Measurements from ENCODE around the gene MRPL34. TPM values are rescaled to one million over a fixed set of nuclear protein-coding genes. Genes with fewer than 3 reads are reported as not detected.

The MRPL34 gene
- total RNA-seq, 3 donors from 2014 or later = 88.5 to 139 (median 98.0) TPM

DNA sequence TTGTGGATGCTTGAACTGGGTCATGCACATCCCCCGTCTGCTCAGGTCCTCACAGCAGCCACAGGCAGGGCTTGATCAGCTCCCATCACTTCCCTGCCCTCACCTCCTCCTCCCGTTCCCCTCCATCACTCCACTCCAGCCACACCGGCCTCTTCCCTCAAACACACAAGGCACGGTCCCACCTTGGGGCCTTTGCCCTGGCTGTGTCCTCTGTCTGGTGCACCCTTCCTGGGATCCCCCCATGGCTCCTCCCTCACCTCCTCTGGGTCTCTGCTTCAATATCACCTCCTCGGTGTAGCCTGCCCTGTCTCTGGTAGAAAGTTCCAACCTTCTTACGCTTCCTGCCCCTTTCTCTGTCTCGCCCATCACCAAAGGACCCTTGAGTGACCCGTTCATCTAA is 47.7 kb downstream of the MRPL34 start:
- H3K4me3 ChIP-seq = no peak overlapping the region
- TF ChIP-seq, protein P1, sequence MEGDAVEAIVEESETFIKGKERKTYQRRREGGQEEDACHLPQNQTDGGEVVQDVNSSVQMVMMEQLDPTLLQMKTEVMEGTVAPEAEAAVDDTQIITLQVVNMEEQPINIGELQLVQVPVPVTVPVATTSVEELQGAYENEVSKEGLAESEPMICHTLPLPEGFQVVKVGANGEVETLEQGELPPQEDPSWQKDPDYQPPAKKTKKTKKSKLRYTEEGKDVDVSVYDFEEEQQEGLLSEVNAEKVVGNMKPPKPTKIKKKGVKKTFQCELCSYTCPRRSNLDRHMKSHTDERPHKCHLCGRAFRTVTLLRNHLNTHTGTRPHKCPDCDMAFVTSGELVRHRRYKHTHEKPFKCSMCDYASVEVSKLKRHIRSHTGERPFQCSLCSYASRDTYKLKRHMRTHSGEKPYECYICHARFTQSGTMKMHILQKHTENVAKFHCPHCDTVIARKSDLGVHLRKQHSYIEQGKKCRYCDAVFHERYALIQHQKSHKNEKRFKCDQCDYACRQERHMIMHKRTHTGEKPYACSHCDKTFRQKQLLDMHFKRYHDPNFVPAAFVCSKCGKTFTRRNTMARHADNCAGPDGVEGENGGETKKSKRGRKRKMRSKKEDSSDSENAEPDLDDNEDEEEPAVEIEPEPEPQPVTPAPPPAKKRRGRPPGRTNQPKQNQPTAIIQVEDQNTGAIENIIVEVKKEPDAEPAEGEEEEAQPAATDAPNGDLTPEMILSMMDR (IDR thresholded peaks at IDR 0.05) = no peak
- TF ChIP-seq POLR2AphosphoS5 (IDR thresholded peaks at IDR 0.05) (no peak), POLR2A (IDR thresholded peaks at IDR 0.05) (no peak)
- no peaks in the 10 kb centered on the region for H3K9me3 ChIP-seq
- H3K27me3 ChIP-seq = no peaks in the 10 kb centered on the region
- H3K4me1 ChIP-seq = no peaks in the 10 kb centered on the region
- H3K36me3 ChIP-seq = no peaks in the 10 kb centered on the region
- intact Hi-C loops (cut with DNase I; ENCODE audit: low total_unique reads) = no loop called here
- H3K27ac ChIP-seq = peak overlapping the region in 1 of 2 donors; percentile 38
- DNase-seq (ENCODE audit: low spot score in 2 of 2) = no peak

Other genes with a start within 250 kb of the MRPL34 start
- gene HAUS8, start 230.4 kb upstream of the MRPL34 start, total RNA-seq = 1 to 10 TPM; 5.6 to 6.7 (median 5.8) TPM
- 10 to 100 TPM; 76.0 to 79.5 (median 77.4) TPM for gene MYO9B, start 230.1 kb upstream of the MRPL34 start, total RNA-seq
- 10 to 100 TPM; 15.5 to 29.0 (median 27.5) TPM for gene USE1, start 90.5 kb upstream of the MRPL34 start, total RNA-seq
- 10 to 100 TPM in 1 of 3 donors, 1 to 10 TPM in 2; 8.8 to 13.8 (median 9.4) TPM for gene OCEL1, start 79.6 kb upstream of the MRPL34 start, total RNA-seq
- 10 to 100 TPM; 23.2 to 52.4 (median 34.7) TPM for gene NR2F6, start 60.0 kb upstream of the MRPL34 start, total RNA-seq
- 1 to 10 TPM; 5.8 to 8.8 (median 7.0) TPM for gene USHBP1, start 41.1 kb upstream of the MRPL34 start, total RNA-seq
- gene BABAM1, start 38.4 kb upstream of the MRPL34 start, total RNA-seq = 10 to 100 TPM; 48.5 to 65.6 (median 54.1) TPM
- gene ANKLE1, start 24.0 kb upstream of the MRPL34 start, total RNA-seq = 1 to 10 TPM in 2 of 3 donors, under 1 TPM in 1; 0.96 to 1.6 (median 1.0) TPM
- 10 to 100 TPM in 2 of 3 donors, 1 to 10 TPM in 1; 6.7 to 14.4 (median 11.0) TPM for gene ABHD8, start 2.4 kb upstream of the MRPL34 start, total RNA-seq
- gene DDA1, start 3.7 kb downstream of the MRPL34 start, total RNA-seq = 10 to 100 TPM in 2 of 3 donors, 1 to 10 TPM in 1; 9.2 to 18.7 (median 11.1) TPM
- 1 to 10 TPM; 5.1 to 7.2 (median 5.9) TPM for gene ANO8, start 29.0 kb downstream of the MRPL34 start, total RNA-seq
- gene GTPBP3, start 31.7 kb downstream of the MRPL34 start, total RNA-seq = 10 to 100 TPM; 15.5 to 22.6 (median 17.7) TPM
- gene PLVAP, start 71.5 kb downstream of the MRPL34 start, total RNA-seq = 10 to 100 TPM; 19.9 to 68.8 (median 51.2) TPM
- under 1 TPM in 2 of 3 donors, not detected in 1; 0.64 to 0.66 TPM for gene CCDC194, start 88.3 kb downstream of the MRPL34 start, total RNA-seq
- gene BST2, start 99.8 kb downstream of the MRPL34 start, total RNA-seq = 100 to 1,000 TPM in 2 of 3 donors, 10 to 100 TPM in 1; 90.1 to 131 (median 127) TPM
- 10 to 100 TPM; 51.5 to 76.4 (median 74.1) TPM for gene MVB12A, start 114.2 kb downstream of the MRPL34 start, total RNA-seq
- gene TMEM221, start 142.8 kb downstream of the MRPL34 start, total RNA-seq = under 1 TPM; 0.33 to 0.73 (median 0.64) TPM
- gene NXNL1, start 155.1 kb downstream of the MRPL34 start, total RNA-seq = under 1 TPM in 1 of 3 donors, not detected in 2; 0.64 TPM
- 10 to 100 TPM; 32.4 to 35.4 (median 34.8) TPM for gene SLC27A1, start 164.7 kb downstream of the MRPL34 start, total RNA-seq
- 10 to 100 TPM; 62.2 to 89.8 (median 72.4) TPM for gene PGLS, start 205.8 kb downstream of the MRPL34 start, total RNA-seq
- gene COLGALT1, start 249.8 kb downstream of the MRPL34 start, total RNA-seq = 10 to 100 TPM; 45.1 to 99.9 (median 57.0) TPM

Measured in breast epithelium (tissue), 4 donors.